Endothelial cell (in vitro differentiated cells): Measurements from ENCODE around the gene AP4E1. TPM values are rescaled to one million over a fixed set of nuclear protein-coding genes. Genes with fewer than 3 reads are reported as not detected.

Source experiments
- DNase-seq: peaks from one replicate; pipeline ENCODE4 v3.0.0; 2021; ENCODE audit warnings: low spot score
- H3K27ac Mint-ChIP-seq: one replicate; pipeline ENCODE4 v1.8.0; 2021; ENCODE audit warnings: mixed read lengths, inconsistent platforms; ENCODE audit not compliant: unreplicated experiment
- H3K27me3 Mint-ChIP-seq: one replicate; pipeline ENCODE4 v1.8.0; 2021; ENCODE audit warnings: mild to moderate bottlenecking, moderate library complexity, mixed read lengths, inconsistent platforms; ENCODE audit not compliant: unreplicated experiment
- H3K36me3 Mint-ChIP-seq: one replicate; pipeline ENCODE4 v1.8.0; 2021; ENCODE audit warnings: mild to moderate bottlenecking, low read depth, mixed read lengths, inconsistent platforms; ENCODE audit not compliant: unreplicated experiment
- H3K4me1 Mint-ChIP-seq: one replicate; pipeline ENCODE4 v1.8.0; 2021; ENCODE audit warnings: mild to moderate bottlenecking, mixed read lengths, inconsistent platforms; ENCODE audit not compliant: unreplicated experiment
- H3K4me3 Mint-ChIP-seq: one replicate; pipeline ENCODE4 v1.8.0; 2021; ENCODE audit warnings: mild to moderate bottlenecking, mixed read lengths, inconsistent platforms; ENCODE audit not compliant: unreplicated experiment
- H3K9me3 Mint-ChIP-seq: one replicate; pipeline ENCODE4 v1.8.0; 2021; ENCODE audit warnings: mixed read lengths, inconsistent platforms; ENCODE audit not compliant: unreplicated experiment
- total RNA-seq: library from RNA; stranded (reverse); fragmentation: NEBNext Ultra II Directional; extraction: Animal tissue kit (Norgen Biotek cat#: 25700); gene quantifications from one replicate; pipeline ENCODE4 v1.2.1, GENCODE V29; 2021; ENCODE audit not compliant: unreplicated experiment
- TF ChIP-seq, protein P1 (sequence below): fragments of 200-600 bp; sonication (generic); IDR thresholded peaks from one replicate; pipeline ENCODE4 v1.5.0; 2021; ENCODE audit warnings: antibody characterized with exemption; ENCODE audit not compliant: unreplicated experiment

The AP4E1 gene
- total RNA-seq, 1 donor from 2014 or later, result 7.4 TPM

DNA sequence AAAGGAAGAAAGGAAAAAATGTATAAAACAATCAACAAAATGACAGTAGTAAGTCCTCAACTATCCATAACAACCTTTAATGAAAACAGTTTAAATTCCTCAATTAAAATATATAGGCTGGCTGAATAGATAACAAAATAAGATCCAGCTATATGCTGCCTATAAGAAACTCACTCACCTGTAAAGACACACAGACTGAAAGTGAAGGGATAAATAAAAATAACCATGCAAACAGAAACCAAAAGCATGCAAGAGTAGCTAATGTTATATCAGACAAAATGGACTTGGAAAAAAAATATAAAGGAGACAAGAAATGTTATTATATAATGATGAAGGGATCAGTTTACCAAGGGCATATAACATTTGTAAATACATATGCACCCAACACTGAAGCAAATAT lies 51.2 kb downstream of the AP4E1 start:
- Mint-ChIP-seq H3K9me3 (no peaks in the 10 kb centered on the region), H3K4me3 (no peak overlapping the region), H3K36me3 (peaks cover 83% of the 10 kb centered on the region), H3K27ac (no peak overlapping the region), H3K4me1 (no peaks in the 10 kb centered on the region), H3K27me3 (peaks cover 1% of the 10 kb centered on the region)
- no peak for DNase-seq
- TF ChIP-seq, protein P1, sequence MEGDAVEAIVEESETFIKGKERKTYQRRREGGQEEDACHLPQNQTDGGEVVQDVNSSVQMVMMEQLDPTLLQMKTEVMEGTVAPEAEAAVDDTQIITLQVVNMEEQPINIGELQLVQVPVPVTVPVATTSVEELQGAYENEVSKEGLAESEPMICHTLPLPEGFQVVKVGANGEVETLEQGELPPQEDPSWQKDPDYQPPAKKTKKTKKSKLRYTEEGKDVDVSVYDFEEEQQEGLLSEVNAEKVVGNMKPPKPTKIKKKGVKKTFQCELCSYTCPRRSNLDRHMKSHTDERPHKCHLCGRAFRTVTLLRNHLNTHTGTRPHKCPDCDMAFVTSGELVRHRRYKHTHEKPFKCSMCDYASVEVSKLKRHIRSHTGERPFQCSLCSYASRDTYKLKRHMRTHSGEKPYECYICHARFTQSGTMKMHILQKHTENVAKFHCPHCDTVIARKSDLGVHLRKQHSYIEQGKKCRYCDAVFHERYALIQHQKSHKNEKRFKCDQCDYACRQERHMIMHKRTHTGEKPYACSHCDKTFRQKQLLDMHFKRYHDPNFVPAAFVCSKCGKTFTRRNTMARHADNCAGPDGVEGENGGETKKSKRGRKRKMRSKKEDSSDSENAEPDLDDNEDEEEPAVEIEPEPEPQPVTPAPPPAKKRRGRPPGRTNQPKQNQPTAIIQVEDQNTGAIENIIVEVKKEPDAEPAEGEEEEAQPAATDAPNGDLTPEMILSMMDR, result no peak

- no peak for DNase-seq
- H3K9me3 Mint-ChIP-seq, result no peaks in the 10 kb centered on the region
- H3K4me1 Mint-ChIP-seq, result no peaks in the 10 kb centered on the region
- H3K4me3 Mint-ChIP-seq, result no peak overlapping the region
- H3K36me3 Mint-ChIP-seq, result peaks cover 67% of the 10 kb centered on the region
- no peak overlapping the region for H3K27ac Mint-ChIP-seq
- peaks cover 1% of the 10 kb centered on the region for H3K27me3 Mint-ChIP-seq
- TF ChIP-seq, protein P1, result no peak
These were observed 55.6 kb downstream of the AP4E1 start for GRCh38 chr15:50964075-50964474.

DNA sequence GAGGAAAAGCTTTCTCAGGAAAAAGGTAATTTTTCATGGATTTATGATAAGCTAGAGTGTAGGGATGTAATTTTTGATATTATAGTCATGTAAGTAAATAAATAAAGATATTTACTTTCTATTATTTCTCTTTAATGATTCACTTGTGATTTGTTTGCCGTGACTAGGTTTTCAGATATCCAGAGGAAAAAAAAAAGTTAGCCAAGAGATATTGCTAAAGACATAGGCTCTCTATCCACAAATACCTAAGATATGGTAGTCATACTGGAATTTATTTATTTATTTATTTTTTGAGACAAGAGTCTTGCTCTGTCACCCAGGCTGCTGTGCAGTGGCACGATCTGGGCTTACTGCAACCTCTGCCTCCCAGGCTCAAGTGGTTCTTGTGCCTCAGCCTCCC lies 59.9 kb downstream of the AP4E1 start:
- peaks cover 59% of the 10 kb centered on the region for H3K36me3 Mint-ChIP-seq
- no peak overlapping the region for H3K4me3 Mint-ChIP-seq
- H3K27ac Mint-ChIP-seq, result no peak overlapping the region

GRCh38 chr15:50970524-50970923 lies 62.0 kb downstream of the AP4E1 start:
- H3K4me1 Mint-ChIP-seq, result no peaks in the 10 kb centered on the region
- peak overlapping the region; percentile 2 for H3K4me3 Mint-ChIP-seq
- TF ChIP-seq, protein P1, result no peak
- peaks cover 41% of the 10 kb centered on the region for H3K36me3 Mint-ChIP-seq
- no peak for DNase-seq
- no peaks in the 10 kb centered on the region for H3K27me3 Mint-ChIP-seq
- no peaks in the 10 kb centered on the region for H3K9me3 Mint-ChIP-seq
- H3K27ac Mint-ChIP-seq, result no peak overlapping the region

More for the DNA sequence above, 59.9 kb downstream of the AP4E1 start:
- Mint-ChIP-seq H3K27me3 (no peaks in the 10 kb centered on the region), H3K4me1 (no peaks in the 10 kb centered on the region), H3K9me3 (no peaks in the 10 kb centered on the region)
- DNase-seq, result no peak
- TF ChIP-seq, protein P1, result no peak

- H3K4me3 Mint-ChIP-seq, result peak overlapping the region; percentile 2
- H3K4me1 Mint-ChIP-seq, result no peaks in the 10 kb centered on the region
- H3K36me3 Mint-ChIP-seq, result peaks cover 38% of the 10 kb centered on the region
- H3K9me3 Mint-ChIP-seq, result no peaks in the 10 kb centered on the region
- H3K27ac Mint-ChIP-seq, result no peak overlapping the region
- no peak for DNase-seq
- TF ChIP-seq, protein P1, result no peak
- H3K27me3 Mint-ChIP-seq, result no peaks in the 10 kb centered on the region
These were observed 62.6 kb downstream of the AP4E1 start for GRCh38 chr15:50971115-50971514.
